AG04449 (cell line): Measurements from ENCODE around the gene EXOC4.

ENCODE experiments used
- CTCF ChIA-PET: fragments of 350-600 bp; formaldehyde crosslinking; extraction: SDS; loops from one replicate; lab custom pipeline; 2021; ENCODE audit warnings: antibody characterized with exemption; lab: Yijun Ruan, JAX
- POLR2A ChIA-PET: fragments of 400-600, 350-600 bp; formaldehyde crosslinking; extraction: SDS; loops from one replicate; lab custom pipeline; 2020; ENCODE audit warnings: antibody characterized with exemption, inconsistent platforms; lab: Yijun Ruan, JAX
- DNase-seq: peaks from one replicate; pipeline ENCODE4 v3.0.0-alpha.2; 2010; ENCODE audit warnings: low read depth, low spot score
- H3K4me3 ChIP-seq: 2 replicates; pipeline ENCODE4 v1.5.1; 2011; ENCODE audit warnings: low read depth, mild to moderate bottlenecking, control low read depth, low read length
- TF ChIP-seq, protein P1 (sequence below): IDR thresholded peaks from one replicate; pipeline ENCODE4 v1.5.1; 2011; ENCODE audit warnings: mild to moderate bottlenecking, moderate library complexity, low read length, control low read depth, inconsistent platforms; ENCODE audit not compliant: insufficient read depth; ENCODE audit errors: missing control alignments

Gene EXOC4

DNA sequence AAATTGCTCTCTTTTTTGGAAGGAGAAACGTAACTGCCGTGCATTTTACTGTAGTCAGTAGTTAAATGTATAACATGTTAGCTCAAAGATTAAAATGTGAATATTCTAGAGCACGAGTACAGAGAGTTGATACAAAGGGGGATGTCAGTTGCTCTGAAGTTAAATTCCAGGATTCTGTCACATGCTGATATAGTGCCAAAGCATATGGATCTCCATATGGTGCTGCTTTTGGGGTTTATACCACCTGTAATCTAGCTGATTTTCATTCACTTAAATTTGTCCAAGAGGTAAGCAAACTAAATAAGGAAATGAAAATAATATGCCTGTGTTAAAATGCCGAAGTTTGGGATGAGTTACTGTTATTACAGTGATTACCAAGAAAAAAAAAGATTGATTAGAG, 298.6 kb downstream of the EXOC4 start:
- no peak overlapping the region for H3K4me3 ChIP-seq
- DNase-seq: no peak
- TF ChIP-seq, protein P1, sequence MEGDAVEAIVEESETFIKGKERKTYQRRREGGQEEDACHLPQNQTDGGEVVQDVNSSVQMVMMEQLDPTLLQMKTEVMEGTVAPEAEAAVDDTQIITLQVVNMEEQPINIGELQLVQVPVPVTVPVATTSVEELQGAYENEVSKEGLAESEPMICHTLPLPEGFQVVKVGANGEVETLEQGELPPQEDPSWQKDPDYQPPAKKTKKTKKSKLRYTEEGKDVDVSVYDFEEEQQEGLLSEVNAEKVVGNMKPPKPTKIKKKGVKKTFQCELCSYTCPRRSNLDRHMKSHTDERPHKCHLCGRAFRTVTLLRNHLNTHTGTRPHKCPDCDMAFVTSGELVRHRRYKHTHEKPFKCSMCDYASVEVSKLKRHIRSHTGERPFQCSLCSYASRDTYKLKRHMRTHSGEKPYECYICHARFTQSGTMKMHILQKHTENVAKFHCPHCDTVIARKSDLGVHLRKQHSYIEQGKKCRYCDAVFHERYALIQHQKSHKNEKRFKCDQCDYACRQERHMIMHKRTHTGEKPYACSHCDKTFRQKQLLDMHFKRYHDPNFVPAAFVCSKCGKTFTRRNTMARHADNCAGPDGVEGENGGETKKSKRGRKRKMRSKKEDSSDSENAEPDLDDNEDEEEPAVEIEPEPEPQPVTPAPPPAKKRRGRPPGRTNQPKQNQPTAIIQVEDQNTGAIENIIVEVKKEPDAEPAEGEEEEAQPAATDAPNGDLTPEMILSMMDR: no peak
- CTCF ChIA-PET: no interaction called here
- POLR2A ChIA-PET: no interaction called here

DNA sequence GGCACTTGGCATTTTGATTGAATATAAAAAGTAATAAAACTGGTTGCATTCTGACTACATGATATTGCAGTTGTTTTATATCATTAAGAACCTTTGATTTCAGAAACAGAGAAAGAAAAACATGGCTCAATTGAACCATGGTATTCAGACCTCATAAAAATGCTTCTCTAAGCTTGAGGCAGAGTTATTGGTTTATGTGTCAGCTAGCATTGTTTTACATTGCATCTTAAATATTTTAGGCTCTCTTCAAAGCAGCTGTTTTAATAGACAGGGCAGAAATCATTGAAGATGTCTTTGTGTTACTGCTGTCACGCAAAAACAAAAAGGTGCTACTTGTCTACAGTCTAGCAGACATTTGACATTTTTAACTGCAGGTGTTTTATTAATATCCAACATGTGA, 299.2 kb downstream of the EXOC4 start:
- no peak overlapping the region for H3K4me3 ChIP-seq
- POLR2A ChIA-PET: no interaction called here
- CTCF ChIA-PET: no interaction called here
- TF ChIP-seq, protein P1: no peak
- DNase-seq: no peak

DNA sequence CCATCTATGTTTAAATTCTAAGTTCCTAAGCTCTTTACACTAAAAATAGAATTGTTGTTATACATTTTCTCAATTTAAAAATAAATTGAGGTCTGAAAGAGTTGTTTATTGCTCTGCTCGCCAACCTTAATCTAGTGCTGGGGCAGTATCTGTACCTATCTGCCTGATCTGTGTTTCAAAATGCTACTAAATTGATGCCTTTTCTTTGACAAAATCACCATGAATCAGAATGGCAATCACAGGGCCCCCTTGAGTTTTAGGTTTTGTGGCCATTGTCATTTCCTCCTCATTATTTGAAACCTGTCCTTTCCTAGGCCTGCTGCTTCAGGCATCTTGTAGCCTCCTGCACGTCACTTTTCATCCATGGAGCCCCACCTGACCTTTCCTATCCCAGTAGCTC, 301.5 kb downstream of the EXOC4 start:
- no peak overlapping the region for H3K4me3 ChIP-seq
- TF ChIP-seq, protein P1: no peak
- ChIA-PET CTCF (no interaction called here), POLR2A (no interaction called here)
- no peak for DNase-seq

DNA sequence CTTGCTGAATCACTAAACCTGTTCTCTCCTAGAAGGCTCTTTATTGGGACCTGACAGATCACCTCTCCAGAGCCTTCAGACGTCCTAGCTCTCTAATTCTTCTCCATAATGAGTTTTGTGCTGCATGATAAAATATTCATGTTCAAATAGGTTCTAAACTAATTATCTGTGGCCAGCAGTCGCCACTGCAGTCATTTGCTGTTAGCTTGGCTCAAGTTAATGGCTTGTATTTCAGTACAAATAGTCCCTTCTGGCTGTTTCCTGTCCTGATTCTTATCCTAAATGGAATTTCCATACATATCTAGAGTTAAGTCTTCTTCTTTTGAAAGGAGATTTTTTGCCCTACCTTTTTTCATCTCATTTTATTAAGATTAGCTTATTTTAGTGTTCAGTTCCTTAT, 303.2 kb downstream of the EXOC4 start:
- no peak overlapping the region for H3K4me3 ChIP-seq
- TF ChIP-seq, protein P1: no peak
- POLR2A ChIA-PET: no interaction called here
- no peak for DNase-seq
- CTCF ChIA-PET: interaction anchor here (1.0 kb wide), 1 partner anchor 9 kb away, joined by 4 read pairs; no protein-coding TSS in a partner anchor

DNA sequence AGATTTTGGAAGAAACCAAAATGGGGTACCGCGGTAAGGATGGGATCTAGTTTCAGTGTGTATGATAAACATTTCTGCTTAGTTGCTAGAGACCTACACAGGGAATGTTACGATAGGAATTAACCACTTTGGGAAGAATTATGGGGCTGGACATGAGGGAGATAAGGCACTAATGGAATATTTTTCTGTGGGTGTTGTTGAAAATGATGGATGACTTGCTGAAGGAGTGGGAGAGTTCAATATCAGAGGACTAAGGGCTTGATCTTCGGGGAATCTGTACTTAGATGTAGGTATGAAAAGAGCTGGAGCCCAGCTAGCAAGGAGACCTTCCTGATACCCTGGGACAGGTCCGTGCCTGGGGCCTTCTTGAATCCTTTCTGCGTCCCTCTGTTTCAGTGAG, 303.7 kb downstream of the EXOC4 start:
- DNase-seq: no peak
- POLR2A ChIA-PET: no interaction called here
- no peak overlapping the region for H3K4me3 ChIP-seq
- TF ChIP-seq, protein P1: no peak
- CTCF ChIA-PET: interaction anchor here (1.0 kb wide), 1 partner anchor 10 kb away, joined by 4 read pairs; no protein-coding TSS in a partner anchor

DNA sequence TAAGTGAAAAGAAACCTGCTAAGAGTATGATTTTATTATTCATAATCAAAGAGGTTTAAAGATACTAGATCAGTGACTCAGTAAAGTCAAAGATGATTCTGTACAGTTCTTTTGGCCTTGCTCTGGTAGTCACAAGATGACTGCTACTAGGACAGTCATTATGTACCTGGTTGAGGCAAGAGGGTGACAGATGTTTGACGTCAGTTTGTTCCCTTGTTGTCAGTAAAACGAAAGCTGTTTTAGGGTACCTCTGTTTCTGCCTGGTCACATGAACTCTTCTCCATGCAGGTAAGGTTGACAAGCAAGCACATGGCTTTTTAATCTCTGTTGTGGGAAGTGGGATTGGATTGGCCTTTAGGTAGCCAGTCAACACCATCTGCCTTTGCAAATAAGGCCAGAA, 308.0 kb downstream of the EXOC4 start:
- CTCF ChIA-PET: interaction anchor here (1.9 kb wide), 1 partner anchor 11 kb away, joined by 8 read pairs; no protein-coding TSS in a partner anchor
- H3K4me3 ChIP-seq: no peak overlapping the region
- TF ChIP-seq, protein P1: no peak
- POLR2A ChIA-PET: no interaction called here
- DNase-seq: no peak
